ENCODE data around the gene RSU1.

Gene RSU1

DNA sequence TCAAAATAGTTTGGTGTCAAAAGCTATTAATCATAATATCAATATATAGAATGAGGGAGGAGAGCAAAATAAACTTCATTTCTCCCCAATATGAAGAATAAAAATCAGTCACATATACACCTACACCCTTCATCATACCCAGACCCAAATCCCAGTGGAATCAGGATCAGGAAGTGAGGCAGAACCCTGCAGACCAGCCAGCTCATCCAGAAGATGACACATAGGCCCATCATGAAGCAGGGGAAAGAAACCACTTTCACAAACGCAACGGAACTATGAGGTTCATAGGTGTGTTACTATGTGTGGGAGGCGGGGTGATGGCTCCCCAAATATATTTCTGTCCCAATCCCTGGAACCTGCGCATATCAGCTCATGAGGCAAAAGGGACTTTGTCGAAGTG lies 89.0 kb downstream of the RSU1 start:
- no peak for DNase-seq

DNA sequence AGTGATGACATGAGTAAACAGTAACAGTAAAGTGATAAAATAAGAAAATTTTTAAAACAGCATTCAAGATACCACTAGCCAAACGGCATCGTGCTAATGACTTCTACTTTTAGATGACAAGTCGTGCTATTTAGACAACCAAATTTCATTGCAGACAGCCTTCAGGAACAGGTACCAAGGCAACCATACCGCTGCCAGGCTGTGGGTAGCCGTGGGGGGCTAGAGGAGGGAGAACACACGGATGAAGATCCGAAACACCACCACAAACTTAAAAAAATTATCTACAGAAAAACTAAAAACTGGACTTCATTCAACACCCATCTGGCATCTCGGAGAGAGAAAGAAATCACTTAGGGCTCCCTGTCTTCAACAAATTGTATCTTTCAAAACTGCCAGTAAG lies 89.6 kb downstream of the RSU1 start:
- no peak for DNase-seq

DNA sequence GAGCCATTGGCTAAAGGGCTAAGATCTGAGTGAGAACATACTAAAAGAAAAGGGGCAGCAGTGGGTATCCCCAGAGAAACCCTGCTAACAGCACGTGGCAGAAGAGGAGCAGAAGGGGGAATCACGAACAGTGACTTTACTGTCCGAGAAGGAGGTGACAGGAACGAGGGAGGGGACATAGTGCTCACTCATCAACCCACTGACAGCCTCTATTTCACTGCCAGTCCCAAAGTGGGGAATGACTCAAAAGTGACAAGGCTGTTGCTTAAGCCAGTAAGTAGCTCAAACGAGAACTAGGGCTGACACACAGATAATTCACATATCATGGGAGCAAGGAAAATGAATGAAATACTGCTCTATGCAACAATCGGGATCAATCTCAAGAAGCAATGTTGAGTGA lies 92.7 kb downstream of the RSU1 start:
- DNase-seq = no peak

DNA sequence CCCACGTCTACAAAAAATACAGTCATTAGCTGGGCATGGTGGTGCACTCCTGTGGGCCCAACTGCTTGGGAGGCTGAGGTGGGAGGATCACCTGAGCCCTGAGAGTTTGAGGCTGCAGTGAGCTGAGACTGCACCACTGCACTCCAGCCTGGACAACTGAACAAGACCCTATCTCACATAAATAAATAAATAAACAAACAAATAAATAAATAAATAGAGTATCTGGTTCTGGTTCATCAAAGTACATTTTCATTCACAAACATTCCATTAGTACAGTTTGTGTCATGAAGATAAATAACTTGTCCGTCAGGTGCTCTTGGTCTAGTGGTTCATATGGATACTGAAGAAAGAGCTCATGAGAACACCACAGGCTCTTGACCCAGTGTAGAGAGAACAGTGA lies 96.4 kb downstream of the RSU1 start:
- DNase-seq = no peak

DNA sequence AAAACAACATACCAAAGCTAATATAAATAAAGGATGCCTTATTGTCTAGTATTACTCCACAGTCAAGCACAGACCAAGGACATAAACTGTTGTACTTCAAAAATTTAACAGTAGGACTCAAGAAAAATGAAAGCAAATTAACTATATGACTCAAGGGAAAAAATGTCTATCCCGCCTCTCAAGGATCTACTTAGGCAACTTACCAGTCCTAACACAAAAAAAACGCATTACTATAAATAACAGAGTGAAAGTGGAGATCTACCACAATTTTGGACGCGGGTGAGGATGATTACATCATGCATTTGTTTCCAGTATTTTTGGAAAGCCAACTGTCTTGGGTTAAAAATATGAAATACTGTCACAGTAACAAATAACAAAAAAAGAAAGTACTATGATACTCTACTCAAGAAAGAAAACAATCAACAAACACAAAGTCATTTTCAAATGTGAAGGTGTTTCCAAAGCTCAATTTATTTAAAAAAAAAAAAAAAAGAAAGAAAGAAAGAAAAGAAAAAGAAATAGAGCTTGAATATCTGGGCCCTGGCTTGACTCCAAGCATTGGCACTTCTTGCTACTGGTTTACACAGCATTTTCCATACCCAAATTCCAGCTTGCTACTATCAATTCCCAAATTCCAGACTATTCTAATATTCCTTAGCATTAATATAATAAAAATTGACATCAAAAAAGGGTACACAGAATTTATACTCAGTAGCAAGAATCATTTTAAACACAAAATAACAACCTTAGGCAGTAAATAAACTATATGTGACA lies 99.4 kb downstream of the RSU1 start:
- DNase-seq = no peak

DNA sequence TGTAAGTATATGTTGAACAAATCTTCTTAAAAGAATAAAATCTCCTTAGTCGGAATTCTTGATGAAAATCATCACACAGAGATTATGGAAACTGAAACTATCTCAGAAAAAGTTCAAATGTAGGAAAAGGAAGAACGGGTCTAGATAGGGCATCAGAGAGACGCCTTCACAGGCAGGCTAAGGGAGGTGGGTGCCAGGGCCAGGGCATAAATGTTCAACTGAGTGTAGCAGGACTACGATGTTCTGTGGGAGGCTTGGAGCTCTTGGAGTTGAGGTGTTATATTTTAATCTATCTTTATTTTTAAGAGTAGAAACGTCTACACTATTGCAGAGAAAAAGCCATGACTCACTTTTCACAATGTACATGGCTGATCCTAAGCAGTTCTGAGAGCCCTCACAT lies 101.2 kb downstream of the RSU1 start:
- no peak for DNase-seq

DNA sequence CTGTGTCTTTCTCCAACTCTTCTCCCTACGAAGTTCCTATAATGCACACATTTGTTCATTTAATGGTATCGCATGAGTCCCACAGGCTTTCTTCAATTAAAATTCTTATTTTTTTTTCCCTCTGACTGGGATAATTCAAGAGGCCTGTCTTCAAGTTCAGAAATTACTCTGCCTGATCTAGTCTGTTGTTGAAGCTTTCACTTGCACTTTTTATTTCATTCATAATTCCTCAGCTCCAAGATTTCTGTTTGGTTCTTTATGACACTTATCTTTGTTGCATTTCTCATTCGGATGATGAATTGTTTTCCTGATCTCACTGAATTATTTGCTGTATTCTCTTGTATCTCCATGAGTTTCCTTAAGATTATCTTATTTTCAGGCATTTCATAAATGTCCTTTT lies 103.9 kb downstream of the RSU1 start:
- DNase-seq = no peak

DNA sequence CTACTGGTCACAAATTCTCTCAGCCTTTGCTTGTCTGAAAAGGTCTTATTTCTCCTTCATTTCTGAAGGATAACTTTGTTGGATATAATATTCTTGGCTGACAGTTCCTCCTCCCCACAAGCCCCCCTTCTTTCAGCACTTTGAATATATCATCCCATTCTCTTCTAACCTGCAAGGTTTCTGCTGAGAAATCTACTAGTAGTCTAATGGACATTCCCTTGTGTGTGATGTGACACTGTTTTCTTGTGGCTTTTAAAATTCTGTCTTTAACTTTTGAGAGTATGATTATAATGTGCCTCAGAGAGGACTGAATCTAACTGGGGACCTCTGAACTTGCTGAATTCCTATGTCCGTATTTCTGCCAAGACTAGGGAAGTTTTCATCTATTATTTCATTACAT lies 104.3 kb downstream of the RSU1 start:
- DNase-seq = no peak

DNA sequence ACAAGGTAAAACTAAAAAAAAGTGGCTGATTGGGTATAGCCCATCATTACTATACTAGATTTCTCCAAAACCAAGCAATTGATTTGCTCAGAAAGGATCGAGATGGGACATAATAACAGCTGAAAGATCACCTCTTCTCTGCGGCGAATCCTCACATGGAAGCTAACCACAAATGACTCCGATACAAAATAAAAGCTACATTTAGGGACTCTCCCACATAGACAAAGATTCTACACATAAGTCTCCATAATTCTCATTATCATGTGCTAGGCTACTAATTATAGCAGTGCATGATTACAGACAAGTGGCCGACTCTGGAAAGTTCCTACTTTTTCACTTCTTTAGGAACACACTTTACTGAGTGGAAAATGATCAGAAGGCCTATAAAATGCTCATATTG lies 116.9 kb downstream of the RSU1 start:
- DNase-seq = no peak

DNA sequence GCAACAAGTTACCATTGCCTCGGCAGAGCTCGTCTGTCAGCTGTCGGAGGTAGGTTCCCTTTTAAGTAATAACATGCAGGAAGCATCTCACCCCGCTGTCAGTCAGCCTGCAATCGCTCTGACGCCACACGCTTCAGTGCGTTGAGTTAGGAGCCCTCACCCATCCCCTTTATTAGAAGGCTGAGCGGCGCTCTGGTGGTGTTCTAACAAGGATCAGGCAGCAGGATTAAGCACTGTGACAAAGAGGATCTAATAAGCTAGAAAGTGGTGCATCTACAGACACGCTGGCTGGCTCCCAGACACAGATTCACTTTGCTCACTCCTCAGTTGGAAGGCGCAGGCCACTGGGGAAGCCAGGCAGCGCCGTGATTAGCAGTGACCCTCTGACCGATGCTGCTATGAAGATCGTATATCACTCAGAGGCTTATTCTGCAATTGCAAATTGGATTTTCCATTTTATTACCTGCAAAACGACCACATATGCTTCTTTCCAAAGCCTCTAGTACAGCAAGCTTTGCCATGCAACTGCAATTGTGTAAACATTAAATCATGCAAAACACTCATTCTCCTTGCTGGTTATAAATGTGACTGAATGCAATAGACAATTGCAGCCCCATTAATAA lies 117.7 kb downstream of the RSU1 start:
- DNase-seq = no peak

DNA sequence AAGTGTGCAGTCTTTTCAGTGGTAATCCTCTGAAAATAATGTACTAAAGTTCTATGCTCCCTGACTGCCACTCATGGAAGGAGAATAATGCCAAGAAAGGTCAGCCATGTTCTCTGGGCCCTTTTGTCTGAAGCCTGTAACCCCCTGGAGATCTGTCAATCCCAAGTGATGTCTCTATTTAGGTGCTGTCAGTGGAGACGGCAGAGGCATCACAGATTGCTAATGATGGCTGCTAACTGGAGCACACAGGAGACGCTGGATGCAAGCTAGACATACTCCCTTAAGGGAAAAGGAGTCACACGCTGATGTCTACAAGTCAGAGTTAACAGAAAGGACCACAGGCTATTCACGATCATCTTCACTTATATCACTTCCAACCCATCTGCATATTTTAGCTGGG lies 118.8 kb downstream of the RSU1 start:
- no peak for DNase-seq

DNA sequence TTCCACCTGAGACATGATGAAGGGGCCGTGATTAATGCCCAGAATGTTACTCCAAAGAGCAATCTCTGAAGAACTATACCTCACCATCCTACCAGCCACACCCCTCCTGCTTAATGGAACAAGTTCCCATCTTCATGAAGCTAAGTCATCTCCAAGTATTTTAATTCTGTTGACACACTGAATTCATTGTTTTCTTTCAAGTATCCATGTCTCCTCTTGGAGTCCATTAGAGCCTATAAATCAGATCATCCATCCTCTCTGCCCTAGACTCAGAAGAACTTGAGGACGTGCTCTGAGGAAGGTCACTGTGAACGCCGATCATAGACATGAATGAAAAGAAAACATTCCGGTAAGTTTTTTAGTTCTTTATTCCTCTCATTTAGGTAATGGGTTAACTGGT lies 126.8 kb downstream of the RSU1 start:
- DNase-seq = no peak

DNA sequence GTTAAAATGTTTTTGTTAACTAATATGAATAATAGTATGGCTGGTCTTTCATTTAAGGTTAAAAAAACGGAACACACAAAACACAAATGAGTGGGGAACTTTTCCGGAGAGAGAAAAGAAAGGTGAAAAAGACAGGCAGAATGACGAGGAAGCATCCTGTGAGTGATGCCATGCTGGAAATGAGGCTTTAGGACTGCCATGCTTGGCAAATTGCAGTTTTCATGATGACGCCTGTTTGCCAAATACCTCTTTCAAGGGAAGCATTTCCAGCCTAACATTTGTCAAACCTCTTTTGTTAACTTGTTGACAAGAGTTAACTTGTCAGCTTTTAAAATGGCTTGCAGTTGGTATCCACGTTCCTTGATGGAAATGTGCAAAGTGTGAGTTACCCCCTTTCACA lies 127.5 kb downstream of the RSU1 start:
- no peak for DNase-seq

DNA sequence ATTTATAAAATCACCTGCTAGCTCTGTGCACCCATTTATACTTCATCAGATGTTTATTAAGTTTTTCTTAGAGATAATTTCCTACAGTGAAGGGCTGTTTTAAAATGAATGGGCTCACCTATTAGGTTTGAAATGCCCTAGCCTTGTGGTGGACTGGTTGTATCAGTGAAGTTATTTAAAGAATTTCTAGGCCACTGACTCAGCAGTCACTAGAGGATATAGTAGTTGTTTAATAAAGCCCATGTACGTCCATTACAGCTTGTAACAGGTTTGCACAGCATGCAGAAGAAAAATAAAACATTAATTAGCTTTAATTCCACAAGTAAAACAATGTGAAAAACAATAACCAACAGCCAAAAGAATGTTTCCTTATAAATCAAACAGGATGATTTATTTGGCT lies 128.0 kb downstream of the RSU1 start:
- DNase-seq = no peak

DNA sequence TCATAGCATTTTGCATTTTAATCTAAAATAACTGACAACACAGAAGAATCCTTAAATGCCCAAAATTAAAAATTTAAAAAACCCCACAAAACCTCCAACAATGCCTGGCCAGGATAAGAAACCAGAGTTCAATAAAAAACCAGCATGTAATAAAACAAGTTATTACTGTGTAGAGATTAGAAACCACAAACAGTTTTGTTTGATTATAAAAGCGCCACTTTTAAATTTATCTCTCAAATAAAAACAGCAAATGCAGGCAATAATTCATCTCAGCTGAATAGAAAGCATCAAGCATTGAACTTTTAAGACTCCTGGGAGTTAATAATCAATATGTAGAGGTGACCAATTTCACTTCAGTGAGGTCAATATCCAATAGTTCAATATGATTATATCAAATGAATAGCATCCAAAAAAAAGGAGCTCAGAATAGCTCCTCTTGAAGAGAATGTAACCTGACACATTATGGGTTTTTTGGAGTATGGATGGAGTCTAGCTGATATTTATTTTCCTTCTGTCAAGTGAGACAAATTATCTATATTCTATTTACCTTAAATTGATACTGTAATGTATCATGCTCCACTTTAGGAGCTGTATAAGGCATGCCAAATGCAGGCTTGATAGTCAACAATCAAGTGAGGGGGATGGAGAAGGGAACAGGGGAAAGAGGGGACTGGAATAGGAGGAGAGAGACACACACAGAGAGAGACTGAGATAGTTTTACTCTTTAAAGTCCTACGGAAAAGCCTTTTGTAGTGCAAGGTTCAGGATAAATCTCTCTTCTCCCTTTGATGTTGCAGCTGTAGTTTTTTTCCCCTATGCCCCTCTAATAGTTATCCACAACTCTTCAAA lies 130.9 kb downstream of the RSU1 start:
- peak; percentile 68 for DNase-seq

DNA sequence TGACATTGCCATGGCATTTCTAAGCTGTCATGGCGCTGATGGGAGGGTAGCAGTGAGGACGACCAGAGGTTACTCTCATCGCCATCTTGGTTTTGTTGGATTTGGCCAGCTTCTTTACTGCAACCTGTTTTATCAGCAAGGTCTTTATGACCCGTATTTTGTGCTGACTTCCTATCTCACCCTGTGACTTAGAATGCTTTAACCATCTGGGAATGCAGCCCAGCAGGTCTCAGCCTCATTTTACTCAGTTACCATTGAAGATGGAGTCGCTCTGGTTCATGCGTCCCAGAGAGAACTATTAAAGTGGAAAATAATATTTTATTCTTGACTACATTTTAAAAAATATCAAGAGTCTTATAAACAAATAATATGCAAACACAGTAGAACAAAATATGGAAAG lies 131.7 kb downstream of the RSU1 start:
- no peak for DNase-seq

DNA sequence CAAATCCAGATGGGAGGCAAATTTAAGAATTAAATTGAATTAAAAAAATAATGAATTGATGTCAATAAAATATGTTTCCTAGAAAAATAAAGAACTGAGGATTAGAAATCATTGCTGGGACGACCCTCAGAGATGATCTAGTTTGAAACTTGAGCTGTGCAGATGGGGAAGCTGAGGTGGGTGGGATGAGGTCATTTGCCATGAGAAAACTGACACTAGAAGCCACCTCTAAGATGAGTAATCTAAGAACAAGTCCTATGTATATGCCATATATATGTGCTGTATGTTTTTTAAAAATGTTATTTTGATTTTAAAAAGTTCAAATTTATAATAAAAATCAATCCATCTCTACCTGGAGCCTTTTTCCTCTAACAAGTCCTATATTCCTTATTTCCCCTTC lies 135.7 kb downstream of the RSU1 start:
- DNase-seq = no peak

DNA sequence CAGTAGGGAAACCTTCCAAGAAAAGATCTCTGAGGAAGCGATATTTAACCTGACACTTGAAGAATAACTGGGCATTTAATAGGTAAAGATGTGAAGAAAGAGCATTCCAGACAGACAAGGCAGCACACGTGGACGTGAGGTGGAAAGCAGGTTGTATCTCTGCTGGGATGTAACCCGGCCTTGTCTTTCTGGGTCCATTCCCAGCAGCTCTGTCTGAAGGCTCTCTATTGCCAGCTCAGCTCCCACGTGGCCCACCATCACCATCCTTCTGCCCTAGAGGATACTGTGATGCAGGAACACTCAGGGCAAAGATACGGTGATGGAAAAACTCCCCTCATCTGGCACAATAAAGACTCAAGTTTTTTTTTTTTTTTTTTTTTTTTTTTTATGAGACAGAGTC lies 137.7 kb downstream of the RSU1 start:
- DNase-seq = no peak

DNA sequence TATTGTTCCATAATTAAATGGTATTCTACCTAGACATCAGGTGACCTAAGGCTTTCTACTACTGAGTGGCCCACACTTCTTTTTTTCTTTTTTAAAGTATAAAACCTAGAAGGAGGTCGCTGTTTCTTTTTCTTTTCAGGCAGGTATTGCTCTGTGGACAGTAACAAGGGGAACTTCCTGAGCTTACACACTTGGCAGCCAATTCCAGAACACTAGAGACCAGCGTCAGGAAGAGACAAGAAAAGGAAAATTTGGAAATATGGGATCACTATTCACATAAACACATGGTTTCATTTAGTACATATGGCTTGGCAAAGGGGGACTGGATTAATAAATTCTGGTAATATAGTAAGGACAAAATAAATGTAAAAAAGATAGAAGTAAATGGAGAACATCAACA lies 141.9 kb downstream of the RSU1 start:
- no peak for DNase-seq

DNA sequence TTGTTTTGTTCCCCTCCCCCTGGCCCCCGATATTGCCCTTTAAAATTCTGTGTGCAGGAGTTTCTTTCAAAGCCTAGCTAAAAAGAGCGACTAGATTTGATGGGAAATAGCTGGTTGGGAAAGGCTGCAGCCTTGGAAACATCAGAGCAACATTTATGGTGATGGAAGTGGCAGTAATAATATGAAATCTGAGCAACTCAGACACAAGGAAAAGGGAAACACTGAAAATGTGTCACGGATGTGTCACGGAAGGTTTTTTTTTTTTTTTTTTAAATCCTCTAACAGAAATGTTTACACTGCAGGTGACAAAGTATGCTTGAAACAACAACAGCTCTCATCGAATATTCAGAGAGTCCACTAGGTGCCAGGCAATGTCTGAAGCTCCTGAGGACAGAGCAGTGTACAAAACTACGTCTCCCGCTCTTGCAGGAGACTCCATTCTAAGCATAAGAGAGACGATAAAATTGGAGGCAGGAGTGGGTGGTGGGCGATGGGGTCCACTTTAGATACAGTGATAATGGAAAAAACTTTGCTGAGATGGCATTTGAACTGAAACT lies 143.0 kb downstream of the RSU1 start:
- peak; percentile 14 for DNase-seq

DNA sequence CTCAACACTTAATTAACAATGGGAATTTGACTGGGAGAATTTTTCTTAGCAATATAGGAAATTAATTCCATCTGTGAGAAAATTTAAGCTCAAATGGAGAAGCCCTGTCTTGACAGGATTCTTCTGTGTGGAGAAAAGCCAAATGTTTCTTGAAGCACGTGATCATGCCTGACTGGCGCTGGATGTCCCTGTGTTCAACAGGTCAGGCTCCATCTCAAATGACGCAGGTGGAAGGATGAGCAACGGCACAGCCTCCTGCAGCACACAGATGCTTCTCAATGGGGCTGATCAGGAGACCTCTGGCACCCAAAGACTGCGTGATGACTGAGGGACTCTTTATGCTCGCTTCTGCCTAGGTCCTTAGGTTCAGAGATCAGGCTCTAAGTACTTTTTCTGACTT lies 143.8 kb downstream of the RSU1 start:
- peak; percentile 66 for DNase-seq

DNA sequence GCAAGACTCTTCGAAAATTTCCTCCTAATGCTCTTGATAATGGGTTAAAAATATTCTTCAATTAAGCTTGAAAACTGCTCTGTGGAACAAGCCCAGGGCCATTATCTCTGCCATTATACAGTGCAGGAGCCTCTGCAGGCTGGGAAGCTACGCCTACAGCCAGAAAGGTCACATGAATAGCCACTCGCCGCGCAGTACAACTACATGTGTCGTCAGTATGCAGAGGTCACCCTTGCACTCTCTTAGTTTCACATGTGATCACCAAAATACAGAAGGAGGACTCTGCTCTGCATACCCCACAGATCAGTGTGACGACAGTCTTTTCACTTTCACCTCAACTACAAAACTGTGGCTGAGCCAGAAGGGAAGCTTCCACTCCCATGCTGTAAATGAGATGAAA lies 153.8 kb downstream of the RSU1 start:
- no peak for DNase-seq

DNA sequence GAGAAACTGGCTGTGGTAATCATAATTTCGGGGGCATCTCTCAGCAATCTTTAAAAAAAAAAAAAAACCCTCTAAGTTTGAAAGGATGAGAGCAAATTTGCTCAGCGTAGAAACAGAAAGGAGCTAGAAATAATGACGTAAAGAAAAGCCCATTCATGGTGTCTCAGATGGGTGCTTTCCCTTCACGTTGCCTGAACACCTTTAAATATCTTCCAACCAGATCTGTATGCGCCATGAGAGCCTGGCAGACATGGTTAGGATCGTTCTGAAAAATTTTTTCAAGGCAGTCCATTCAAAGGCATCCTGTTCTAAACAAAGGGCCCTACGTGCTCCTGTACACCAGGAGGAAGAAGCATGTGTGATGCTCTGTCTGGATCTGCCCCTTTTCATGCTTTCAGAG lies 154.3 kb downstream of the RSU1 start:
- DNase-seq = no peak

DNA sequence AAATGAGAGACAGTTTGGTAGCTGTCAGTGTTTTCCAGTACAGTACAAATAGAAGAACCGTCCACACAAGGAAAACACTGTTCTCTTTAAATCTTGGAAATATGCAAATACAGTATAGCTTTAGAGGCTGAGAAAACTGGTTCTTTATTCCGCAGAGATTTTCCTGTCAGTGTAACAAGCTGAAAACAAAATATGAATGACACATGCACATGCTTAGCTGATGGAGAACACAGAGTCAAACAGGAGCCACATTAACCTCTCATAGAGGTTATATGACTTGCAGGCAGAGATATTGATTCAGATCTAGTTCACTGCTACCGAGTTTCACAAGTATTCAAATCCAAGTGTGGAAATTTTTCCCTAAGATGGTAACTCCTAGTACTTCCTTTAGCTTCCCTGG lies 160.3 kb downstream of the RSU1 start:
- no peak for DNase-seq

Data from NCI-H2029 treated with DMSO at 0.1 percent for 48 hours (cell line).